HEK293 (cell line): ENCODE data around the gene FHIT.

Experiments
- ZNF19 ChIP-seq: fragments of 450-650 bp; formaldehyde crosslinking; IDR thresholded peaks from 2 replicates; pipeline ENCODE4; 2016; ENCODE audit warnings: missing biosample characterization, missing genetic modification characterization, low read depth
- ZNF555 ChIP-seq: fragments of 450-650 bp; formaldehyde crosslinking; conservative IDR thresholded peaks from 2 replicates; pipeline ENCODE4 v1.5.1; 2017; ENCODE audit warnings: missing biosample characterization, mild to moderate bottlenecking, missing genetic modification characterization, inconsistent platforms
- TF ChIP-seq, protein P1 (sequence below): sonication (generic); formaldehyde crosslinking; IDR thresholded peaks from 2 replicates; pipeline ENCODE4 v1.8.1; 2022; ENCODE audit warnings: mild to moderate bottlenecking, moderate library complexity, missing genetic modification reagents

DNA sequence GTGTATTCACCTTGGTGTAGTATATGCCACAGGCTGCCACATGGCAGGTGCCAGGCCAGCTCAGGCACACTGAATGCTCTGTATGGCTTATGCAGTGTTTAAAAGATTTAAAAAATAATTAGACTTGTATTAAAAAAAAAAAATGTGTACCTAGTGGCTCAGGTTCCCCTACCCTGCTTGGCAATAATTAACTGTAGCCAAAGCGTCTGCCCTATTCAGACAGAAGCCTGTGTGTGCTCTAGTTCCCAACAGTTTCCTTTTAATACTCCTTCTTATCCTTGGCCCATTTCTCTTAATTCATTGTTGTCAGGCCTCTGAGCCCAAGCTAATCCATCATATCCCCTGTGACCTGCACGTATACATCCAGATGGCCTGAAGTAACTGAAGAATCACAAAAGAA, 1449.2 kb downstream of the FHIT start:
- TF ChIP-seq, protein P1, sequence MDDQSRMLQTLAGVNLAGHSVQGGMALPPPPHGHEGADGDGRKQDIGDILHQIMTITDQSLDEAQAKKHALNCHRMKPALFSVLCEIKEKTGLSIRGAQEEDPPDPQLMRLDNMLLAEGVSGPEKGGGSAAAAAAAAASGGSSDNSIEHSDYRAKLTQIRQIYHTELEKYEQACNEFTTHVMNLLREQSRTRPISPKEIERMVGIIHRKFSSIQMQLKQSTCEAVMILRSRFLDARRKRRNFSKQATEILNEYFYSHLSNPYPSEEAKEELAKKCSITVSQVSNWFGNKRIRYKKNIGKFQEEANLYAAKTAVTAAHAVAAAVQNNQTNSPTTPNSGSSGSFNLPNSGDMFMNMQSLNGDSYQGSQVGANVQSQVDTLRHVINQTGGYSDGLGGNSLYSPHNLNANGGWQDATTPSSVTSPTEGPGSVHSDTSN = no peak
- TF ChIP-seq ZNF555 (tag by site-specific recombination) = no peak
- TF ChIP-seq ZNF19 = no peak
